ENCODE data around the gene CAMTA1. TPM values are rescaled to one million over a fixed set of nuclear protein-coding genes. Genes with fewer than 3 reads are reported as not detected.
A peak's percentile ranks its signal among the peaks of the same experiment; 100 is the strongest.
"Not testable (repeated sequence)": the region's sequence is repeated elsewhere in the genome, so short reads cannot be mapped to it uniquely, and the experiment has no call there.

Gene CAMTA1
- total RNA-seq, 2 donors from 2014 or later = 36.5 to 57.5 TPM

DNA sequence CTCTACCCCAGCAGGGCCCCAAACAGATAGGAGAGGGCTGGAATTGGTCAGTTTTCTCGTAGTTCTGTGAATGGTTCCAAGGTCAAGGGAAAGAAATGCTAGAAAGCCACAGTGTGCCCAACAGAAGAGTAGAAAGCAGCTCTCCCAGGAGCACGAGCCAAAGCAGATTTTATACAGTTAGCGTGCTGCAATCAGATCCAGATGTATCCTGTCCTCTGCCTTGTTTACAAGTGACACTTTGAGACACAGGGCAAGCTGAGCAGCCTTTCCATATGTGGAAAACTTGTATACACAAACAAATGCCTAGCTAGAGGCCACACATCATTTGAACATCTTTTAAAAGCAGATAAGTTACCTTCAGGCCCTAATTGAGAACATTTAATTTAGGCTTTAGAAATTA, 992.3 kb downstream of the CAMTA1 start:
- H3K27me3 Mint-ChIP-seq = no peaks in the 10 kb centered on the region
- no peaks in the 10 kb centered on the region for H3K9me3 Mint-ChIP-seq
- no peak overlapping the region for H3K4me3 Mint-ChIP-seq
- peaks cover 11% of the 10 kb centered on the region for H3K36me3 Mint-ChIP-seq
- DNase-seq (ENCODE audit: low spot score) (no peak), ATAC-seq (no peak)
- H3K27ac Mint-ChIP-seq = no peak overlapping the region
- H3K4me1 Mint-ChIP-seq (ENCODE audit: low read depth in 2 of 2) = peaks cover 33 to 36% of the 10 kb centered on the region in 2 donors

- ATAC-seq (no peak), DNase-seq (ENCODE audit: low spot score) (no peak)
- H3K4me3 Mint-ChIP-seq = no peak overlapping the region
Observed at GRCh38 chr1:7778133-7778628, 992.9 kb downstream of the CAMTA1 start.

DNA sequence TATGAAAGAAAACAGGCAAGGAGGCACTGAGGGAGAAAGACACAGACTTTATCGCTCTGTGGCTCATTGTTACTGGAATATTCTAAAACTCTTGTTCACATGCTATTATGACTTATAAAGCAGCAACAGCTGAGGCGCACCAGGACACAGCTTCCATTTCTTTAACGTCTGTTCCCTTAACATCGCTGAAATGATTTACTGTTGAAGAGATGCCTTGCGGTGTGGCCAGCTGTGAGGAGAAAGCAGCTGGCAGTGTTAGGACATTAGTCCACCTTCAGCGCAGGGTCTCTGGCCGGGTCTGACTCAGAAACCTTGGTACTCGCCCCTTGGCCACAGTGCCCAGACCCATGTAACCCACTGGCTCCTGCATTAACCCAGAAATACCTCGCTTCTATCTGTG, 995.7 kb downstream of the CAMTA1 start:
- no peaks in the 10 kb centered on the region for H3K9me3 Mint-ChIP-seq
- H3K4me3 Mint-ChIP-seq = no peak overlapping the region
- no peaks in the 10 kb centered on the region for H3K36me3 Mint-ChIP-seq
- DNase-seq (ENCODE audit: low spot score) (no peak), ATAC-seq (no peak)
- no peaks in the 10 kb centered on the region for H3K27me3 Mint-ChIP-seq
- H3K27ac Mint-ChIP-seq = peak overlapping the region; percentile 12 to 42
- peaks cover 15 to 24% of the 10 kb centered on the region in 2 donors for H3K4me1 Mint-ChIP-seq (ENCODE audit: low read depth in 2 of 2)

More at GRCh38 chr1:7778133-7778628, 992.9 kb downstream of the CAMTA1 start:
- H3K4me1 Mint-ChIP-seq (ENCODE audit: low read depth in 2 of 2) = peaks cover 29 to 41% of the 10 kb centered on the region in 2 donors
- H3K9me3 Mint-ChIP-seq = no peaks in the 10 kb centered on the region
- H3K27ac Mint-ChIP-seq = no peak overlapping the region
- peaks cover 11% of the 10 kb centered on the region for H3K36me3 Mint-ChIP-seq
- no peaks in the 10 kb centered on the region for H3K27me3 Mint-ChIP-seq

DNA sequence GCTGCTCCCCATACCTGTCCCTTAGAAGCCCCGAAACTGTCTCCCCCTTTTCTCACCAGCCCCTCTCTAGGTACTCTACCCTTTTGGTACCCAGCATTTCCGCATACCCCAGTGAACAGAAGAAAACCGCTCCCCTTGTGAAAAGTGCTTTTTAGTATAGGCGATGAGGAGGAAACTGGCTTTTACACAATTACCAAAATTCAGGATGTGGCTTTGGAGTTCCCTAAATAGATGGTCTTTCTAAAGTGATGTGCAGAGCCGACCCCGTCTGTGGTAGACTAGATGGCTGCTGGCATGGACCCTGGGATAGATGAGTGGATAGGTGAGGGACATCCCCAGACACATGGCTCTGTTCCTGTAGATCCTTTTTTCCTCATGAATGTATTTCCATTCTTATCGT, 996.2 kb downstream of the CAMTA1 start:
- DNase-seq (ENCODE audit: low spot score) = no peak
- no peaks in the 10 kb centered on the region for H3K36me3 Mint-ChIP-seq
- peak overlapping the region; percentile 12 to 42 for H3K27ac Mint-ChIP-seq
- peak overlapping the region; percentile 73 for H3K4me3 Mint-ChIP-seq
- H3K9me3 Mint-ChIP-seq = no peaks in the 10 kb centered on the region
- ATAC-seq = no peak
- H3K4me1 Mint-ChIP-seq (ENCODE audit: low read depth in 2 of 2) = peaks cover 18 to 20% of the 10 kb centered on the region in 2 donors
- no peaks in the 10 kb centered on the region for H3K27me3 Mint-ChIP-seq

GRCh38 chr1:7781923-7782495, 996.8 kb downstream of the CAMTA1 start:
- Mint-ChIP-seq H3K27ac (peak overlapping the region; percentile 12 to 42), H3K4me1 (ENCODE audit: low read depth in 2 of 2) (peaks cover 19 to 20% of the 10 kb centered on the region in 2 donors), H3K4me3 (peak overlapping the region; percentile 73), H3K36me3 (no peaks in the 10 kb centered on the region), H3K27me3 (no peaks in the 10 kb centered on the region), H3K9me3 (no peaks in the 10 kb centered on the region)
- no peak for ATAC-seq
- DNase-seq (ENCODE audit: low spot score) = no peak

GRCh38 chr1:7783178-7783711, 998.0 kb downstream of the CAMTA1 start:
- no peaks in the 10 kb centered on the region for H3K36me3 Mint-ChIP-seq
- H3K27me3 Mint-ChIP-seq = no peaks in the 10 kb centered on the region
- H3K27ac Mint-ChIP-seq = peak overlapping the region; percentile 12 to 42
- H3K4me1 Mint-ChIP-seq (ENCODE audit: low read depth in 2 of 2) = peaks cover 19 to 20% of the 10 kb centered on the region in 2 donors
- H3K9me3 Mint-ChIP-seq = no peaks in the 10 kb centered on the region
- ATAC-seq (peak in 1 of 2 donors; percentile 25), DNase-seq (ENCODE audit: low spot score) (peak; percentile 61)
- H3K4me3 Mint-ChIP-seq = peak overlapping the region; percentile 73

GRCh38 chr1:7783826-7784491, 998.7 kb downstream of the CAMTA1 start, which contains the start of gene PER3:
TSS of gene PER3 (plus strand) at chr1:7784291. CDS start at chr1:7784878, 587 bp downstream.
- peak; percentile 98 for ATAC-seq
- peak within 1 kb of the TSS; percentile 12 to 42 for H3K27ac Mint-ChIP-seq
- H3K9me3 Mint-ChIP-seq = no peaks in the 10 kb centered on the region
- peak; percentile 97 for DNase-seq (ENCODE audit: low spot score)
- no peaks in the 10 kb centered on the region for H3K27me3 Mint-ChIP-seq
- H3K36me3 Mint-ChIP-seq = no peaks in the 10 kb centered on the region
- peaks cover 19 to 20% of the 10 kb centered on the region in 2 donors for H3K4me1 Mint-ChIP-seq (ENCODE audit: low read depth in 2 of 2)
- H3K4me3 Mint-ChIP-seq = peak within 1 kb of the TSS; percentile 73

GRCh38 chr1:7784492-7785071, 999.3 kb downstream of the CAMTA1 start:
- no peak for DNase-seq (ENCODE audit: low spot score)
- no peak for ATAC-seq
- Mint-ChIP-seq H3K4me1 (ENCODE audit: low read depth in 2 of 2) (peaks cover 19 to 20% of the 10 kb centered on the region in 2 donors), H3K27ac (no peak overlapping the region), H3K4me3 (no peak overlapping the region), H3K36me3 (peaks cover 5% of the 10 kb centered on the region), H3K27me3 (no peaks in the 10 kb centered on the region), H3K9me3 (no peaks in the 10 kb centered on the region)

GRCh38 chr1:7785108-7785507, 999.9 kb downstream of the CAMTA1 start:
- H3K4me3 Mint-ChIP-seq = no peak overlapping the region
- peaks cover 19 to 20% of the 10 kb centered on the region in 2 donors for H3K4me1 Mint-ChIP-seq (ENCODE audit: low read depth in 2 of 2)
- H3K36me3 Mint-ChIP-seq = peaks cover 11% of the 10 kb centered on the region
- no peaks in the 10 kb centered on the region for H3K9me3 Mint-ChIP-seq
- DNase-seq (ENCODE audit: low spot score) (no peak), ATAC-seq (no peak)
- no peak overlapping the region for H3K27ac Mint-ChIP-seq
- no peaks in the 10 kb centered on the region for H3K27me3 Mint-ChIP-seq

DNA sequence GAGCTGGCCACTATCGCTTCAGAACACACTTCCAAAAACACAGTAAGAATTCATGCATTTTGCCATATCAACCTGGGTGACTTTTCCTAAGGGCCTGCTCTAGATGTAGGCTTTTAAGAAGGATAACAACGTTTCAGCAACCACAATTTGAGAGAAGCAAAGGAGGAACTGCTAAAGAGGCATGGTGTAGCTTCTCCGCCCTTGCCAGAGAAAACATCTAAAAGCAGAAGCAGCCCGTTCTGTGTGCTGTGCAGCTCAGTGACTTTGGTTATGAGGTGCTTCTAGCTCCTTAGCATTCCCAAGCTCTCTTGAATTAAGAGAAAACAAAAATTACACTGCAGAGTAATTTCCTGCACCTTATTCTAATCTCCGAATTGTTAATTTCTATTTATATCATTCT, 1001.5 kb downstream of the CAMTA1 start:
- no peak for DNase-seq (ENCODE audit: low spot score)
- Mint-ChIP-seq H3K4me1 (ENCODE audit: low read depth in 2 of 2) (peaks cover 11 to 12% of the 10 kb centered on the region in 2 donors), H3K27me3 (no peaks in the 10 kb centered on the region), H3K9me3 (peaks cover 4% of the 10 kb centered on the region), H3K36me3 (peaks cover 19% of the 10 kb centered on the region), H3K4me3 (no peak overlapping the region), H3K27ac (no peak overlapping the region)
- ATAC-seq = no peak

- no peak overlapping the region for H3K27ac Mint-ChIP-seq
- peaks cover 6% of the 10 kb centered on the region for H3K9me3 Mint-ChIP-seq
- ATAC-seq (no peak), DNase-seq (ENCODE audit: low spot score) (no peak)
- peaks cover 22% of the 10 kb centered on the region for H3K36me3 Mint-ChIP-seq
- H3K4me1 Mint-ChIP-seq (ENCODE audit: low read depth in 2 of 2) = peaks cover 0 to 3% of the 10 kb centered on the region in 2 donors
- H3K4me3 Mint-ChIP-seq = no peak overlapping the region
- no peaks in the 10 kb centered on the region for H3K27me3 Mint-ChIP-seq
Observed at GRCh38 chr1:7789828-7790227, 1004.6 kb downstream of the CAMTA1 start.

DNA sequence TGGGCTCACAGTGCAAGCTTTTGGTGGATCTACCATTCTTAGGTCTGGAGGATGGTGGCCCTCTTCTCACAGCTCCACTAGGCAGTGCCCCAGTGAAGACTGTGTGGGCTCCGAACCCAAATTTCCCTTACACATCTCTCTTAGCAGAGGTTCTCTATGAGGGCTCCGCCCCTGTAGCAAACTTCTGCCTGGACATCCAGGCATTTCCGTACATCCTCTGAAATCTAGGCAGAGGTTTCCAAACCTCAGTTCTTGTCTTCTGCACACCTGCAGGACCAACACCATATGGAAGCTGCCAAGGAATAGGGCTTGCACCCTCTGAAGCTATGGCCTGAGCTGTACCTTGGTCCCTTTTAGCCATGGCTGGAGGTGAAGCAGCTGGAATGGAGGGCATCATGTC, 1005.8 kb downstream of the CAMTA1 start:
- peaks cover 22% of the 10 kb centered on the region for H3K36me3 Mint-ChIP-seq
- DNase-seq (ENCODE audit: low spot score); ATAC-seq; H3K27ac Mint-ChIP-seq; H3K4me1 Mint-ChIP-seq (ENCODE audit: low read depth in 2 of 2); H3K27me3 Mint-ChIP-seq; H3K4me3 Mint-ChIP-seq; H3K9me3 Mint-ChIP-seq: not testable (repeated sequence)

- Mint-ChIP-seq H3K4me3 (no peak overlapping the region), H3K27ac (no peak overlapping the region), H3K9me3 (peaks cover 6% of the 10 kb centered on the region), H3K36me3 (peaks cover 8% of the 10 kb centered on the region), H3K4me1 (ENCODE audit: low read depth in 2 of 2) (no peaks in the 10 kb centered on the region), H3K27me3 (no peaks in the 10 kb centered on the region)
- no peak for DNase-seq (ENCODE audit: low spot score)
- ATAC-seq = no peak
Observed at GRCh38 chr1:7795406-7795805, 1010.2 kb downstream of the CAMTA1 start.

- H3K4me3 Mint-ChIP-seq = no peak overlapping the region
- H3K9me3 Mint-ChIP-seq = no peaks in the 10 kb centered on the region
- no peaks in the 10 kb centered on the region for H3K4me1 Mint-ChIP-seq (ENCODE audit: low read depth in 2 of 2)
- H3K27ac Mint-ChIP-seq = no peak overlapping the region
- H3K27me3 Mint-ChIP-seq = no peaks in the 10 kb centered on the region
- no peak for ATAC-seq
- no peak for DNase-seq (ENCODE audit: low spot score)
- H3K36me3 Mint-ChIP-seq = no peaks in the 10 kb centered on the region
Observed at GRCh38 chr1:7805460-7805859, 1020.2 kb downstream of the CAMTA1 start.

Measured in natural killer cell treated with Interleukin-12 subunit alpha and Interleukin-12 subunit beta and Interleukin-15 and Interleukin-18, amount 100 ng/mL, for 72 hours (primary cell).